Measurements from ENCODE around the gene C15orf62. TPM values are rescaled to one million over a fixed set of nuclear protein-coding genes. Genes with fewer than 3 reads are reported as not detected.

The C15orf62 gene
- total RNA-seq, 3 donors from 2014 or later: 0.48 to 4.7 (median 2.0) TPM

GRCh38 chr15:40771242-40771641 lies 1.5 kb downstream of the C15orf62 start:
- Histone ChIP-seq H3K4me1 (peaks cover 6 to 11% of the 10 kb centered on the region in 2 donors), H3K9me3 (no peaks in the 10 kb centered on the region), H3K4me3 (peak overlapping the region in 2 of 3 donors; percentile 40 to 58), H3K36me3 (no peaks in the 10 kb centered on the region), H3K27ac (peak overlapping the region; percentile 92 to 93), H3K27me3 (no peaks in the 10 kb centered on the region)
- intact Hi-C loops (cut with DNase I; ENCODE audit: low total_unique reads): no loop called here
- TF ChIP-seq, protein P1, sequence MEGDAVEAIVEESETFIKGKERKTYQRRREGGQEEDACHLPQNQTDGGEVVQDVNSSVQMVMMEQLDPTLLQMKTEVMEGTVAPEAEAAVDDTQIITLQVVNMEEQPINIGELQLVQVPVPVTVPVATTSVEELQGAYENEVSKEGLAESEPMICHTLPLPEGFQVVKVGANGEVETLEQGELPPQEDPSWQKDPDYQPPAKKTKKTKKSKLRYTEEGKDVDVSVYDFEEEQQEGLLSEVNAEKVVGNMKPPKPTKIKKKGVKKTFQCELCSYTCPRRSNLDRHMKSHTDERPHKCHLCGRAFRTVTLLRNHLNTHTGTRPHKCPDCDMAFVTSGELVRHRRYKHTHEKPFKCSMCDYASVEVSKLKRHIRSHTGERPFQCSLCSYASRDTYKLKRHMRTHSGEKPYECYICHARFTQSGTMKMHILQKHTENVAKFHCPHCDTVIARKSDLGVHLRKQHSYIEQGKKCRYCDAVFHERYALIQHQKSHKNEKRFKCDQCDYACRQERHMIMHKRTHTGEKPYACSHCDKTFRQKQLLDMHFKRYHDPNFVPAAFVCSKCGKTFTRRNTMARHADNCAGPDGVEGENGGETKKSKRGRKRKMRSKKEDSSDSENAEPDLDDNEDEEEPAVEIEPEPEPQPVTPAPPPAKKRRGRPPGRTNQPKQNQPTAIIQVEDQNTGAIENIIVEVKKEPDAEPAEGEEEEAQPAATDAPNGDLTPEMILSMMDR (IDR thresholded peaks at IDR 0.05): no peak
- TF ChIP-seq POLR2AphosphoS5 (IDR thresholded peaks at IDR 0.05) (no peak), POLR2A (IDR thresholded peaks at IDR 0.05) (no peak)
- DNase-seq (ENCODE audit: low spot score in 2 of 2): no peak

DNA sequence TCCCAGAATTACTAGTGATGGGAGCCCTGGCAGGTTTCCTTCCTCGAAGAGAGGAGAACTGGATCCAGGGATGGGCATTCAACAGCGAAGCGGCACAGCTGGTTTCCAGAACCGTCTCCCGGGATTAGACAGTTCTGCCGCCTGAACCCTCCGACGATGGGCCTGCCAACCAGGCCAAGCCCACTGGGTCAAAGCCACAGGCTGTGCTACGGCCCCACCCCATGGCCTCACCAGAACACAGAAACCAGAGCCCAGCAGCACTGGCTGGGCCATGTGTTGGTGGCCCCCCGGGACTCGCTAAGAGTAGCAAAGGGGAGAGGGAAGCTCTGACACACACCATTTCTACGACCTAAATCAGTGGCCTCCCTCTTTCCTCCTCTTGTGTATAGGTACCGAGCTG lies 2.2 kb downstream of the C15orf62 start:
- TF ChIP-seq, protein P1 (IDR thresholded peaks at IDR 0.05): no peak
- TF ChIP-seq POLR2AphosphoS5 (IDR thresholded peaks at IDR 0.05): no peak
- TF ChIP-seq POLR2A (IDR thresholded peaks at IDR 0.05): no peak
- Histone ChIP-seq H3K4me1 (peaks cover 9% of the 10 kb centered on the region in 2 donors), H3K27ac (peak overlapping the region; percentile 92 to 93), H3K36me3 (no peaks in the 10 kb centered on the region), H3K9me3 (no peaks in the 10 kb centered on the region), H3K4me3 (no peak overlapping the region), H3K27me3 (no peaks in the 10 kb centered on the region)
- no peak for DNase-seq (ENCODE audit: low spot score in 2 of 2)
- intact Hi-C loops (cut with DNase I; ENCODE audit: low total_unique reads): no loop called here

DNA sequence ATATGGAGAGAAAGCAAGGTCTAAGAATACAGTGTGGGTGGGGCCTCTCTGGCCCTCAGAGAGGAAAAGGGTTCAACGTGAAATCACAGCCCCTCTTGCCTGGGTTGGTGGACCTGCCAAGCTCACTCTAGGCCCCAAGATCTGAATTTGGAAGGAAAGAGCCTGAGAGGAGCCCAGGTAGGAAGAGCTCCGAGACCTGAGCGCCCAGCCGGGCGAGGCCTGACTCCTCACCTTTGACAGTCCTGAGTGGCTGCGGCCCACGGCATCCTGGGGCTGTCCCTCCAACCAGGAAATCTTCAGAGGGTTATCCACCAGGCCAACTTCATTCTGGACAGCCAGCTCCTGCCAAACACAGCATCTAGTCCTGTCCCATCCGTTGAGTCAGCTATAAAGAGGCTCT lies 3.7 kb downstream of the C15orf62 start:
- intact Hi-C loops (cut with DNase I; ENCODE audit: low total_unique reads): no loop called here
- Histone ChIP-seq H3K36me3 (no peaks in the 10 kb centered on the region), H3K27ac (peak overlapping the region in 1 of 2 donors; percentile 21), H3K27me3 (no peaks in the 10 kb centered on the region), H3K4me1 (peaks cover 9 to 12% of the 10 kb centered on the region in 2 donors), H3K4me3 (no peak overlapping the region), H3K9me3 (no peaks in the 10 kb centered on the region)
- no peak for TF ChIP-seq POLR2AphosphoS5 (IDR thresholded peaks at IDR 0.05)
- TF ChIP-seq, protein P1 (IDR thresholded peaks at IDR 0.05): no peak
- no peak for TF ChIP-seq POLR2A (IDR thresholded peaks at IDR 0.05)
- DNase-seq (ENCODE audit: low spot score in 2 of 2): no peak

DNA sequence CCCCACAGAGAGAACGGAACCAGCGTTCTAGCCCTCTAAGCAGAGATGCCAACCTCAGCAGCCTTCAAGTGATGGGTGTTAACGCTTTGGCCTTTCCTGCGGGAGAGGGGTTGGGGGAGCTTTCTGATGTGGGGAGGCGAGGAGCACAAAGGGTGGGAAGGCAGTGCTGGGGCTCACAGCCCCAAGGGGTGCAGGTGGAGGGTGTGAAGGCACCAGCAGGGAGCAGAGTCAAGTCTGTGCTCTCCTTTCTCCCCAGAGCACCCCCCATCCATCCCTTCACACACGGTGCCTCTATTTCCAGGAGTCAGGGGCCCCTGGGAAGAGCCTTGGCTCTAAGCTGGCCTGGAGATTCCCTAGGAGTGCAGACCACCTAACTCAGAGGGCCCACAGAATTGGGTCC lies 4.1 kb downstream of the C15orf62 start:
- H3K27me3 ChIP-seq: no peaks in the 10 kb centered on the region
- intact Hi-C loops (cut with DNase I; ENCODE audit: low total_unique reads): no loop called here
- peaks cover 9 to 12% of the 10 kb centered on the region in 2 donors for H3K4me1 ChIP-seq
- no peak for DNase-seq (ENCODE audit: low spot score in 2 of 2)
- no peak overlapping the region for H3K27ac ChIP-seq
- no peaks in the 10 kb centered on the region for H3K36me3 ChIP-seq
- H3K9me3 ChIP-seq: no peaks in the 10 kb centered on the region
- no peak overlapping the region for H3K4me3 ChIP-seq
- TF ChIP-seq POLR2A (IDR thresholded peaks at IDR 0.05) (no peak), POLR2AphosphoS5 (IDR thresholded peaks at IDR 0.05) (no peak)
- TF ChIP-seq, protein P1 (IDR thresholded peaks at IDR 0.05): no peak

GRCh38 chr15:40775007-40775406 lies 5.2 kb downstream of the C15orf62 start:
- intact Hi-C loops (cut with DNase I; ENCODE audit: low total_unique reads): no loop called here
- DNase-seq (ENCODE audit: low spot score in 2 of 2): no peak
- H3K4me1 ChIP-seq: peaks cover 9 to 12% of the 10 kb centered on the region in 2 donors
- no peaks in the 10 kb centered on the region for H3K27me3 ChIP-seq
- no peak overlapping the region for H3K4me3 ChIP-seq
- no peaks in the 10 kb centered on the region for H3K36me3 ChIP-seq
- H3K27ac ChIP-seq: peak overlapping the region in 1 of 2 donors; percentile 89
- no peaks in the 10 kb centered on the region for H3K9me3 ChIP-seq
- TF ChIP-seq, protein P1 (IDR thresholded peaks at IDR 0.05): no peak
- TF ChIP-seq POLR2AphosphoS5 (IDR thresholded peaks at IDR 0.05): no peak
- no peak for TF ChIP-seq POLR2A (IDR thresholded peaks at IDR 0.05)

All from breast epithelium (tissue), 4 donors.